Measurements from ENCODE around the gene PRCD.

Gene PRCD

DNA sequence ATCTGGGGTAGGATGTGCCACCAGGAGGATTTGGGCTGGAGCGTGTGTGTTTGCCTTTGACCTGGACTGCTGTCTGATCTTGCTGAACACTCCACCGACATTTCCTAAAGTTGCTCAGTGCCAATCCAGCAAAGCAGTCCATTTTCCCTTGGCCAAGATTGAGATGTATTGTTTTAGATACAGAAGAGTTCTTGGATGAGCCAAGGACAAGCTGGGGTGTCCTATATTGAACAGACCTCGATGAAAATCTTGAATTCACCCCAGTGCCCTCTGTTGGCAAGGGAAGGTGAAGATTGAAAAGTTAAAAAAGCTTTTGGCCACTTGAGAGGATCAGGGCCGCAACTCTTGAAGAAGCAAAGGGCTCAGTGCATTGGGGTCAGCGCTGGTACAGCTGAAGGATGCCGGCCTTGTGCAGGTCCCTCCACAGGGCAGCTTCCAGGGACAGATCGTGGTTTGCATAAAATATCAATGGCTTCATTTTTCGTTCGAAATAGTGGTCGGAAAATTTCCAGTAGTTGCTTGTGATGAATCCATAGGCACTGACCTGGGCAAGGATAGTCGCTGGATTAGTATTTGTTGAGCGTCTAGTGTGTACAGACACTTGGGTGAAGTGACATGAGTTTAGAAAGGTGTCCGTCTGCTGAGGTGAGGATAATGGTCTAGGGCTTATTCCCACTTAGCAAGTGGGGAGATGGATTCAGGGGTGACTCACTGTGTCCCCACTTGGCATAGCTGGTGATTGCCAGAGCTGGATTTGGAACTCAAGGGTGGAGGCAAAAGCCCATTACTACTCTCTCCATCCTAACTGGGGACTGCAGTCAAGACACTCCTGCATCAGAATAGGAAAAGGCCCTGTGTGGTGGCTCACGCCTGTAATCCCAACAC lies 26.1 kb downstream of the PRCD start:
- no peak for TF ChIP-seq CTCF (IDR thresholded peaks at IDR 0.05; ENCODE audit: insufficient read depth, low read length, poor library complexity, severe bottlenecking)
- H3K4me3 ChIP-seq (replicated peaks; ENCODE audit: low read depth, low read length): no peak overlapping the region
- no peak for DNase-seq (ENCODE audit: extremely low read depth, insufficient read length)
- H3K36me3 ChIP-seq (ENCODE audit: control insufficient read depth, insufficient read depth, low read length): peaks cover 11% of the 10 kb centered on the region
- no peaks in the 10 kb centered on the region for H3K27me3 ChIP-seq (replicated peaks; ENCODE audit: control insufficient read depth, insufficient read depth, low read length)

GRCh38 chr17:76566613-76566943 lies 26.7 kb downstream of the PRCD start:
- Histone ChIP-seq H3K4me3 (replicated peaks; ENCODE audit: low read depth, low read length) (no peak overlapping the region), H3K36me3 (ENCODE audit: control insufficient read depth, insufficient read depth, low read length) (peaks cover 9% of the 10 kb centered on the region), H3K27me3 (replicated peaks; ENCODE audit: control insufficient read depth, insufficient read depth, low read length) (no peaks in the 10 kb centered on the region)
- TF ChIP-seq CTCF (IDR thresholded peaks at IDR 0.05; ENCODE audit: insufficient read depth, low read length, poor library complexity, severe bottlenecking): no peak
- no peak for DNase-seq (ENCODE audit: extremely low read depth, insufficient read length)

GRCh38 chr17:76566988-76567431 lies 27.2 kb downstream of the PRCD start:
- H3K36me3 ChIP-seq (ENCODE audit: control insufficient read depth, insufficient read depth, low read length): peaks cover 7% of the 10 kb centered on the region
- H3K27me3 ChIP-seq (replicated peaks; ENCODE audit: control insufficient read depth, insufficient read depth, low read length): no peaks in the 10 kb centered on the region
- no peak overlapping the region for H3K4me3 ChIP-seq (replicated peaks; ENCODE audit: low read depth, low read length)
- TF ChIP-seq CTCF (IDR thresholded peaks at IDR 0.05; ENCODE audit: insufficient read depth, low read length, poor library complexity, severe bottlenecking): no peak
- no peak for DNase-seq (ENCODE audit: extremely low read depth, insufficient read length)

DNA sequence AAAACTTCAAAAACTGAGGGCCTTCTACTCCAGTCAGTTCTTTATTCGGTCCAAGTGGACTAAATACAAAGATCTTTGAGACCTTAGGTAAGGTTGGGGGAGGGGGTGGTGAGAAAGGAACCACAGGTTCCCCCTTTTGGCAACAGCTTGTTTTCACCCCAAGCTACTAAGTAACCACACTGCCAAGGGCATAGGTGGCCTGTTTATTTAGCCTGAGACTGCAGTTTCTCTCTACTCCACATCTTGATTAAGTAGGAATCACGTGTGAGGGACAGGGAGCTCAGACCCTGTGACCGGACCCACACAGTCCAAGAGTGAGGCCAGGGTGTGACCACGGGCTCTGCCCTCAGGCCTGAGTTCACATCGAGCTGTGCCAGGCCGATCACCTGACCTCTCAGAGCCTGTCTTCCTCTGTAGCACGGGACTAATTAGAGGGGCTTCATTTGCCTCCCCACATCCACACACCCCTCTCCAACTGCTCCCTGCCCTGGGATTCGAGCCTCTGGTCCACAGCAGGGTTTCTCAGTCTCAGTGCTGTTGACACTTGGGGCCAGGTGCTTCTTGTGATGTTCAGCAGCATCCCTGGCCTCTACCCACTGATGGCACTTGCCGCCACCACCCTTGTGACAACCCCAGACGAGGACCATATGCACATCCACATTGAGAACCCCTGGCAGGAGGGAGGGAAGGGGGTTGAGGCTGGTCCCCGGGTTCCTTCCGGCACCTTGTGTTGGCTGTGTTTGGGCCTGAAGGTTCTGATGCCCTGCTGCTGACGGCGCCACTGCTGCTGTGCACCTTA lies 28.0 kb downstream of the PRCD start:
- H3K4me3 ChIP-seq (replicated peaks; ENCODE audit: low read depth, low read length): no peak overlapping the region
- no peak for TF ChIP-seq CTCF (IDR thresholded peaks at IDR 0.05; ENCODE audit: insufficient read depth, low read length, poor library complexity, severe bottlenecking)
- H3K36me3 ChIP-seq (ENCODE audit: control insufficient read depth, insufficient read depth, low read length): peaks cover 3% of the 10 kb centered on the region
- DNase-seq (ENCODE audit: extremely low read depth, insufficient read length): no peak
- no peaks in the 10 kb centered on the region for H3K27me3 ChIP-seq (replicated peaks; ENCODE audit: control insufficient read depth, insufficient read depth, low read length)

GRCh38 chr17:76568811-76569221 lies 29.0 kb downstream of the PRCD start:
- no peak for TF ChIP-seq CTCF (IDR thresholded peaks at IDR 0.05; ENCODE audit: insufficient read depth, low read length, poor library complexity, severe bottlenecking)
- H3K27me3 ChIP-seq (replicated peaks; ENCODE audit: control insufficient read depth, insufficient read depth, low read length): no peaks in the 10 kb centered on the region
- H3K36me3 ChIP-seq (ENCODE audit: control insufficient read depth, insufficient read depth, low read length): peaks cover 3% of the 10 kb centered on the region
- no peak overlapping the region for H3K4me3 ChIP-seq (replicated peaks; ENCODE audit: low read depth, low read length)
- DNase-seq (ENCODE audit: extremely low read depth, insufficient read length): no peak
